GM23338 (cell line): ENCODE measurements around the gene CHST15. TPM values are rescaled to one million over a fixed set of nuclear protein-coding genes. Genes with fewer than 3 reads are reported as not detected.

Source experiments
- ATAC-seq: fragments of 200-7000 bp; cut with Tn5 transposase; 3 replicates; pipeline ENCODE4 v1.9.1; 2020
- DNase-seq: peaks from one replicate; pipeline ENCODE4 v3.0.0-alpha.2; 2015; ENCODE audit warnings: low spot score
- H2AFZ ChIP-seq: fragments of 200-600 bp; sonication (generic); 2 replicates; pipeline ENCODE4 v1.8.0; 2016; ENCODE audit warnings: antibody characterized with exemption, mild to moderate bottlenecking, moderate library complexity
- H3F3A ChIP-seq: fragments of 200-600 bp; sonication (generic); replicated peaks from 2 replicates; pipeline ENCODE4 v1.8.0; 2017; ENCODE audit warnings: antibody characterized with exemption, mixed run types, low read depth
- H3K27ac ChIP-seq: fragments of 200-600 bp; sonication (generic); 2 replicates; pipeline ENCODE4 v1.6.1; 2016; ENCODE audit warnings: low read depth
- H3K27me3 ChIP-seq: fragments of 200-600 bp; sonication (generic); 2 replicates; pipeline ENCODE4 v1.8.0; 2016; ENCODE audit warnings: mild to moderate bottlenecking, mixed run types, moderate library complexity; ENCODE audit not compliant: insufficient read depth
- H3K36me3 ChIP-seq: fragments of 200-600 bp; sonication (generic); 2 replicates; pipeline ENCODE4 v1.8.0; 2016; ENCODE audit warnings: mild to moderate bottlenecking; ENCODE audit not compliant: insufficient read depth
- H3K4me1 ChIP-seq: fragments of 200-600 bp; sonication (generic); 2 replicates; pipeline ENCODE4 v1.8.0; 2016; ENCODE audit warnings: mild to moderate bottlenecking, moderate library complexity; ENCODE audit not compliant: insufficient read depth
- H3K4me2 ChIP-seq: fragments of 200-600 bp; sonication (generic); 2 replicates; pipeline ENCODE4 v1.7.1; 2017; ENCODE audit warnings: mixed run types
- H3K4me3 ChIP-seq: fragments of 200-600 bp; sonication (generic); 2 replicates; pipeline ENCODE4 v1.6.1; 2016; ENCODE audit warnings: mixed run types
- H3K79me2 ChIP-seq: fragments of 200-600 bp; sonication (generic); replicated peaks from 2 replicates; pipeline ENCODE4 v1.8.0; 2017; ENCODE audit warnings: mild to moderate bottlenecking; ENCODE audit not compliant: insufficient read depth
- H3K9me2 ChIP-seq: fragments of 200-600 bp; sonication (generic); 2 replicates; pipeline ENCODE4 v1.8.0; 2017; ENCODE audit not compliant: insufficient read depth
- H4K20me1 ChIP-seq: fragments of 200-600 bp; sonication (generic); replicated peaks from 2 replicates; pipeline ENCODE4 v1.8.0; 2017; ENCODE audit warnings: mild to moderate bottlenecking; ENCODE audit not compliant: insufficient read depth
- H3K27ac Mint-ChIP-seq: 2 replicates; pipeline ENCODE4 v1.8.0; 2020; ENCODE audit warnings: inconsistent platforms, mild to moderate bottlenecking, moderate library complexity, mixed read lengths
- H3K27me3 Mint-ChIP-seq: 3 replicates; pipeline ENCODE4 v1.8.0; 2022; ENCODE audit warnings: low read depth, mild to moderate bottlenecking, moderate library complexity, mixed read lengths, inconsistent platforms; ENCODE audit not compliant: insufficient read depth, poor library complexity
- H3K36me3 Mint-ChIP-seq: 3 replicates; pipeline ENCODE4 v1.8.0; 2021; ENCODE audit warnings: low read depth, mild to moderate bottlenecking, inconsistent platforms, moderate library complexity, mixed read lengths
- H3K4me1 Mint-ChIP-seq: 3 replicates; pipeline ENCODE4 v1.8.0; 2020; ENCODE audit warnings: mild to moderate bottlenecking, inconsistent platforms, mixed read lengths
- H3K4me3 Mint-ChIP-seq: 3 replicates; pipeline ENCODE4 v1.8.0; 2021; ENCODE audit warnings: moderate library complexity, mild to moderate bottlenecking, inconsistent platforms, mixed read lengths
- H3K9me3 Mint-ChIP-seq: 3 replicates; pipeline ENCODE4 v1.8.0; 2020; ENCODE audit warnings: moderate library complexity, mild to moderate bottlenecking, inconsistent platforms, mixed read lengths
- CREB1 ChIP-seq: fragments of 250-450 bp; sonication (Bioruptor Pico); IDR thresholded peaks from 2 replicates; pipeline ENCODE4 v1.5.0; 2020; ENCODE audit warnings: low read depth, mild to moderate bottlenecking, moderate library complexity
- EZH2 ChIP-seq: fragments of 200-600 bp; sonication (generic); IDR thresholded peaks from one replicate; pipeline ENCODE4 v1.8.0; 2017; ENCODE audit warnings: antibody characterized with exemption, mild to moderate bottlenecking, low read depth; ENCODE audit not compliant: unreplicated experiment
- EZH2phosphoT487 ChIP-seq: fragments of 200-600 bp; sonication (generic); IDR thresholded peaks from one replicate; pipeline ENCODE4 v1.8.1; 2018; ENCODE audit warnings: antibody characterized with exemption; ENCODE audit not compliant: unreplicated experiment
- POLR2AphosphoS5 ChIP-seq: IDR thresholded peaks from 2 replicates; pipeline ENCODE4 v1.6.1; 2016; ENCODE audit warnings: antibody characterized with exemption, low read depth
- polyA plus RNA-seq: library from polyadenylated mRNA; unstranded; fragments of >200 nt; fragmentation: Nextera tagmentation; extraction: Ambion mirVana; gene quantifications from 2 replicates; pipeline ENCODE4 v1.2.1, GENCODE V29; 2016
- total RNA-seq: library from RNA; depleted of rRNA; stranded (reverse); fragments of >200 nt; shearing (Covaris generic); gene quantifications from 2 replicates; pipeline ENCODE4 v1.2.3, GENCODE V29; 2014
- TF ChIP-seq, protein P1 (sequence below), 2 experiments: fragments of 200-600 bp in 1 of 2; sonication (generic) in 1 of 2; conservative IDR thresholded peaks; 2 replicates each; pipeline versions ENCODE4 v1.5.1 to v1.6.1; 2016 to 2017; ENCODE audit warnings: antibody characterized with exemption in 2 of 2, low read depth in 2 of 2, mild to moderate bottlenecking in 2 of 2, moderate library complexity in 1 of 2

The CHST15 gene
- total and polyA plus RNA-seq, 2 experiments from 2014 or later = 2.6 to 11.2 TPM

DNA sequence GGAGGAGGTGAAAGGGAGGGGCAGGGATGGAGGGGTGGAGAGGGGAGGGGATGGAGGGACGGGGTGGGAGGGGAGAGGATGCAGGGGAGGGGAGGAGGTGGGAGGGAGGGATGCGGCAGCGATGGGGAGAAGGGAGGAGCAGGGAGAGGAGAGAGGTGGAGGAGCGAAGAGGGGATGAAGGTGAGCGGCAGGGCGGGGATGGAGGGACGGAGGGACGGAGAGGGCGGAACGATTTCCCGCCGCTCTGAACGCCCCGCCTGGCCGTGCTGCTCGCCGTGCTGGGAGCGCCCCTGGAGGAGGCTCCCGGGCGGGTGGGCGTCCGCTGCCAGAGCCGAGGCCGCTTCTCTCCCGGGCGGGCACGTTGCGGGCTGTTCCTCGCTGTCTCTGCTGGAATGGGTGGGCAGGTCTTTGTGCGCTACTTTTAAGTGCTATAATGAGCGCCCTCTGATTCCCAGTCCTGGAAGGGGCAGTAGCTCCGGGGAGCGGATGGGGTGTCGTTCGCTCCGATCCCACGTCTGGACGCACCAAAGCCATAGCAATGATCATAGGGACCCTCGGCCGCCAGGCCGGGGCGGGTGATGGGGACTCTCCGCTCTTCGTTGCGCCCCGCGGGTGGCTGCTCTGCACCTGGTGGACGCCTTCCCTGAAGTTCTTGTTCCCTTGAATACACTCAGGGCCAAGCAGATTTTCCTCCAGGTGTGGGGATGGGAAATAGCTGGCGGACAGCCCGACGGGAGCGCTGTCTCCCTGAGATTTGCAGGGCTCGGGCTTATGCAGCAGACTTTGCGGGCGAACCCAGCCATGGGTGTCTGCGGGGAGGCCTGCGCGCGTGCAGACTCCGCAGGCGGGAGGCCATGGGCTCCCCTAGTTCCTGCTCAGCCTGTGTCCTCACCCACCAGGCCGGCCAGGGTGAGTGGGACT, 120.7 kb downstream of the CHST15 start:
- H3K4me3 ChIP-seq = peak overlapping the region; percentile 80
- H3K4me3 Mint-ChIP-seq = peak overlapping the region; percentile 79
- no peaks in the 10 kb centered on the region for H3K79me2 ChIP-seq
- H3K27me3 ChIP-seq = peaks cover 29% of the 10 kb centered on the region
- peaks cover 13% of the 10 kb centered on the region; the same call in 2 of the 3 replicates for H3K9me3 Mint-ChIP-seq
- H3K4me2 ChIP-seq = peak overlapping the region; percentile 92
- no peaks in the 10 kb centered on the region for H4K20me1 ChIP-seq
- H3K36me3 ChIP-seq = no peaks in the 10 kb centered on the region
- DNase-seq (peak; percentile 83), ATAC-seq (peak; percentile 73)
- H3K4me1 Mint-ChIP-seq = peaks cover 33% of the 10 kb centered on the region
- no peak overlapping the region for H3K27ac Mint-ChIP-seq
- peaks cover 7% of the 10 kb centered on the region; the same call in 2 of the 3 replicates for H3K36me3 Mint-ChIP-seq
- H2AFZ ChIP-seq = peak overlapping the region; percentile 95
- H3K4me1 ChIP-seq = peaks cover 12% of the 10 kb centered on the region
- no peak overlapping the region for H3K27ac ChIP-seq
- 0 out of 2 replicates have a peak, but pooled peaks cover 11% of the 10 kb centered on the region for H3F3A ChIP-seq
- H3K27me3 Mint-ChIP-seq = peaks cover 36% of the 10 kb centered on the region
- TF ChIP-seq EZH2phosphoT487 (no peak), EZH2 (peak; percentile 41), POLR2AphosphoS5 (0 out of 2 replicates have a peak, but pooled peaks have one; percentile 14)
- TF ChIP-seq, protein P1, sequence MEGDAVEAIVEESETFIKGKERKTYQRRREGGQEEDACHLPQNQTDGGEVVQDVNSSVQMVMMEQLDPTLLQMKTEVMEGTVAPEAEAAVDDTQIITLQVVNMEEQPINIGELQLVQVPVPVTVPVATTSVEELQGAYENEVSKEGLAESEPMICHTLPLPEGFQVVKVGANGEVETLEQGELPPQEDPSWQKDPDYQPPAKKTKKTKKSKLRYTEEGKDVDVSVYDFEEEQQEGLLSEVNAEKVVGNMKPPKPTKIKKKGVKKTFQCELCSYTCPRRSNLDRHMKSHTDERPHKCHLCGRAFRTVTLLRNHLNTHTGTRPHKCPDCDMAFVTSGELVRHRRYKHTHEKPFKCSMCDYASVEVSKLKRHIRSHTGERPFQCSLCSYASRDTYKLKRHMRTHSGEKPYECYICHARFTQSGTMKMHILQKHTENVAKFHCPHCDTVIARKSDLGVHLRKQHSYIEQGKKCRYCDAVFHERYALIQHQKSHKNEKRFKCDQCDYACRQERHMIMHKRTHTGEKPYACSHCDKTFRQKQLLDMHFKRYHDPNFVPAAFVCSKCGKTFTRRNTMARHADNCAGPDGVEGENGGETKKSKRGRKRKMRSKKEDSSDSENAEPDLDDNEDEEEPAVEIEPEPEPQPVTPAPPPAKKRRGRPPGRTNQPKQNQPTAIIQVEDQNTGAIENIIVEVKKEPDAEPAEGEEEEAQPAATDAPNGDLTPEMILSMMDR (conservative IDR thresholded peaks at IDR 0.05; ENCODE audit: low read depth in 2 of 2) = peak; percentile 23 to 29; a peak in 3 of 4 replicates
- H3K9me2 ChIP-seq = no peaks in the 10 kb centered on the region; the same call in none of the 2 replicates

DNA sequence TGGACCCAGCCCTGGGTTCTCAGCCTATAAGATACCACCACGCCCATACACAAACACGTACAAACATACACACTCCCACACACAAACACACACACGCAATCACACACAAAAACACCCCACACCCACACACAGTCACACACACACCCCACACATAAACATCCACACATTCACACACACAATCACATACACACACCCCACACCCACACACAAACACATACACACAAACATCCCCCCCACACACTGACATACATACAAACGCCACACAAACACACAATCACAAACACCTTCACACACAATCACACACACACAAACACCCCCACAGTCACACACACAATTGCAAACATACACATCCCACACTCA, 122.5 kb downstream of the CHST15 start:
- H3K4me1 Mint-ChIP-seq = peaks cover 35% of the 10 kb centered on the region
- peaks cover 36% of the 10 kb centered on the region for H3K27me3 Mint-ChIP-seq

More for the DNA sequence above, 122.5 kb downstream of the CHST15 start:
- Histone ChIP-seq H2AFZ (no peak overlapping the region), H3K36me3 (no peaks in the 10 kb centered on the region), H3F3A (0 out of 2 replicates have a peak, but pooled peaks cover 11% of the 10 kb centered on the region), H3K79me2 (no peaks in the 10 kb centered on the region), H3K9me2 (no peaks in the 10 kb centered on the region; the same call in none of the 2 replicates), H3K4me2 (no peak overlapping the region), H3K27ac (no peak overlapping the region), H3K4me1 (peaks cover 12% of the 10 kb centered on the region), H3K4me3 (no peak overlapping the region), H4K20me1 (no peaks in the 10 kb centered on the region), H3K27me3 (peaks cover 29% of the 10 kb centered on the region)
- Mint-ChIP-seq H3K36me3 (peaks cover 7% of the 10 kb centered on the region; the same call in 2 of the 3 replicates), H3K9me3 (peaks cover 9% of the 10 kb centered on the region; the same call in 2 of the 3 replicates), H3K27ac (no peak overlapping the region), H3K4me3 (peak overlapping the region; percentile 61; the same call in 1 of the 3 replicates)
- no peak for ATAC-seq
- TF ChIP-seq CREB1 = no peak
- no peak for DNase-seq
